EL (cell line): ENCODE data around the gene DDIT4.
"Not testable (repeated sequence)": the region's sequence is repeated elsewhere in the genome, so short reads cannot be mapped to it uniquely, and the experiment has no call there.

Experiments
- DNase-seq: peaks from one replicate; pipeline ENCODE4 v3.0.0-alpha.2; 2016

DDIT4 gene

DNA sequence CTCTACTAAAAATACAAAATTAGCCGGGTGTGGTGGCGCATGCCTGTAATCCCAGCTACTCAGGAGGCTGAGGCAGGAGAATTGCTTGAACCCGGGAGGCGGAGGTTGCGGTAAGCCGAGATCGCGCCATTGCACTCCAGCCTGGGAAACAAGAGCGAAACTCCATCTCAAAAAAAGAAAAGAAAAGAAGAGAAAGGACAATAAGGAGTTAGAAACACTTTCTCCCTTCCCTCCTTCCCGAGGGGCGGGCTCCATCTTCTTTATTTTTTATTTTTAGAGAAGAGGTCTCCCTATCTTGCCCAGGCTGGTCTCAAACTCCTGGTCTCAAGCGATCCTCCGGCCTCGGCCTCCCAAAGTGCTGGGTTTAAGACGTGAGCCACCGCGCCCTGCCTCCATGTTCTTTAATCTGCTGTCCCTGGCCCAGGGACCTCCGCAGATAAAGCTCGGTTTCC, 23.1 kb downstream of the DDIT4 start:
- not testable (repeated sequence) for DNase-seq

DNA sequence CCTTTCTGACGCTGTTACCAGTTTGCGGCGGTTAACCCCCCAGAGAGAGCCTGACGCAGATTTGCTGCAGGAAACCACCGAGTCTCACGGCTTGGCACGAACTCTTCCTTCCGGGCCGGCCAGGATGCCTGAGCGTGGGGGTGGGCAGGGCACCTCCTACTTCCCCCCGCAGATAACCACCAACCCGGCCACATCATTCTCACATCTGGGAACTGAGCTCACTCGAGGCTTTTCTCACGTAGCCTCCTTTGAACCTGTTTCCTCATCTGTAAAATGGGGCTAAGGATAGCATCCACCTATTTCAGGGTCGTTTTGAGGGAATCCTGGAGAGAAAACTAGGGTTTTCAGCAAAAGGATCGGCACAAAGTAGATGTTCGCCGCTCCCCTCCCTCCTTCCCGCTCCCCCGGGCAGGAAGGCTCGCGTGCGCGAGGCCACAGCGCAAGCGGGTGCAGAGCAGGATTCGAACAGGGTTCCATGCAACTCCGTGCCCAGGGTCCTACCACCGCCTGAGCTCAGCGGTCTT, 23.6 kb downstream of the DDIT4 start:
- DNase-seq = peak; percentile 96

DNA sequence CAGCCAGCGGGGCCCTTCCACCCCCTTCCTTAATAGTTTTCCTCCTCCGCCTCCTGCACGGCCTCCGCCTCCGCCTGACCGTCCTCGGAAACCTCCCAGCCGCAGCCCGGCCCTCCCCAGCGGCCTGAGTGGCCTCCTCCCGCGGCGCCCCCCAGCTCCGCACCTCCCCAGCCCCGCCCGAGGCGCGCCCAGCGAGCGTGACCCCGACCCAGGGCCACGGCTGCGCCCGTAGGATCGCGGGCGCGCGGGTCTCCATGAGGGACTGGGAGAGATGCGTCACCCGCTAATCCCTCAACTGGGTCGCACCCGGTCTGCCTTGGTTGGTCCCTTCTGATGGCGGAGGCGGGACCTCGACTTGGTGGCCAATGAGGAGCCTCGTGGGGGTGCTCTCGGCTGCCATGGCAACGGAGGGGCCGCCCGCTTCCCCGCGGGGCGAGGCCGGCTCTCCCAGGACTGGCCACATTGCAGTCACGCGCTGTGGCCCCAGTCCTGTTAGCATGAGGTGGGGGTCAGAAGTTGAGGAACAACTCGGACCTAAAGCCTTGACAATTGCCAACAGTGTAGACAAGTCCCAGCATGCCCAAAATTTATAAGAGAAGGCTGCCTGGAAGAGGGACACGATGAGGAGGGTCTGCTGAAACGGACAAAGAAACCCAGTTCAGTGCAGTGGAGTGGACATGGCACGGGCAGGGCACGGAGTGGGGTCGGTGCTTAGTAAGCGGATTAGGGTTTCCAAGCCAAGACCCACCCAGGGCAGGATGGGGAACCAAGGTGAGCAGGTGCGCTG, 24.3 kb downstream of the DDIT4 start:
- DNase-seq = peak; percentile 99

DNA sequence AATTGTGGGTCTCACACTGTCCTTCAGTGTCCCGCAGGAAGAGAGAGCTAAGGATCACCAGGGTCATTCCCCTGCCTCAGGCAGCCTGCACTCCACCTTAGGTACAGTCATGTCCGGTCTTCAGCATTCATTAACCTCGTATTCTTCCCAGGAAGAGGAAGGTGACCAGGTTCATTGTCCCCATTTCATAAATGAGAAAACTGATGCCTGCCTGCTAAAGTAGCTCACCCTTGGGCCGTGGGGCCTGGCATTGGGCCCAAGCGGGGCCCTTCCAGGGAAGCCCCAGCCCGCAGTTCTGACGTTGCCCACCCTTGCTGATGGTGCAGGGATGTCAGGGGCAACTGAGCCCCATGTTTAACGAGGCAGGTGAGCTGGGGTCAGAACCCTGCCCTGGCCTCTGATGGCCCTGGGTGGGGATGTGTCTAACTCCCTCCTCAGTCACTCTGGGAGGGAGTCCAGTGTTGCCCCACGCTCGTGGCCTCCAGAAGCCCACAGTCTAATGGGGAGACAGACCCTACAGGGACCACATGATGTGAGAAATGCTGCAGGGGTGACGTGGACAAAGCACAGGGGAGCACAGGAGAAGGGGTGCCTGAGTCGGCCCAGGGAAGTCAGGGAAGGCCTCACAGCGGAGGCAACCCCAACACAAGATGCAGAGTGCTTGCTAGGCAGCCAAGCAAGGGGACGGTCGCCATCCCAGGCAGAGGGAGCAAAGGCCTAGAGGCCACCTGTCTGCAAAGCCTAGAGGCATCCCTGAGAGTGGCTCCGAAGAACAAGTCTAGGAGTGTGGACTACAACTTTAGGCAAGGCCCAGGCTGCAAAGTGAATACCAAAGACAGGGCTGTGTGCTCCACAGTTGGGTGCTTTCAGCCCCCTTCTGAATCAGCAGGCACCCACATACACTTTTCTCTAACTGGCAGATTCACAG, 25.1 kb downstream of the DDIT4 start:
- DNase-seq = no peak

DNA sequence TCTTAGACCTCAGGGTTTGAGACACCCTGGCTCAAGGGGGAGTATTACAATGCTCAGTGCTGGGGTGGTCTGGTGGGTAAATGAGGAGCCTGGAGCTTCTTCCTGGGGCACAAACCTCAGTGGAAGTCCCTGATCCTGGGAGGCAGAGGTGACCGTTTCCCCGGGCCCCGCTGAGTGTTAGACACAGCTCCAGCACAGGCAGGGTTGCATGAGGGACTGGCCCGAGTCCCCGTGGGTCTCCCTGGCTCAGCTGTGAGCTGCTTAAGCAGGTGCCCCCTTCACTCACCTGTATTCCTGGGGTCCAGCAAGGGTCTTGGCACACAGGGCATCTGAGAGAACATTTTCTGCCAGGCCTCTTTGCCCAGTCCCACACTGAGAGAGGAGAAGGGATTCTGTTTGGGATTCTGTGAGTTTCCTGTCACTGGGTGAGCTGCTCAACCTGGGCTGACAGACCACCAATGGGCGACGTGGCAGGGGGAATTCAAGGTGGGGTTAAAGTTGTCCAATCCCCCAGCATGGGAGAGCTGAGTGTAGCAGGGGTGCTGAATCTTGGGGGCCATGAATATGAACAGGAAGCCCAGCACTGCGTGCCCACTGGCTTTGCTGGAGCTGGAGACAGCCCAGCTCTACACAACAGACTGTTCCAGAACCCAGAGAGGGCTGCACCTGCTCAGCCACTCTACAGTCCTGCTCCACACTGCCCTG, 29.9 kb downstream of the DDIT4 start:
- no peak for DNase-seq

DNA sequence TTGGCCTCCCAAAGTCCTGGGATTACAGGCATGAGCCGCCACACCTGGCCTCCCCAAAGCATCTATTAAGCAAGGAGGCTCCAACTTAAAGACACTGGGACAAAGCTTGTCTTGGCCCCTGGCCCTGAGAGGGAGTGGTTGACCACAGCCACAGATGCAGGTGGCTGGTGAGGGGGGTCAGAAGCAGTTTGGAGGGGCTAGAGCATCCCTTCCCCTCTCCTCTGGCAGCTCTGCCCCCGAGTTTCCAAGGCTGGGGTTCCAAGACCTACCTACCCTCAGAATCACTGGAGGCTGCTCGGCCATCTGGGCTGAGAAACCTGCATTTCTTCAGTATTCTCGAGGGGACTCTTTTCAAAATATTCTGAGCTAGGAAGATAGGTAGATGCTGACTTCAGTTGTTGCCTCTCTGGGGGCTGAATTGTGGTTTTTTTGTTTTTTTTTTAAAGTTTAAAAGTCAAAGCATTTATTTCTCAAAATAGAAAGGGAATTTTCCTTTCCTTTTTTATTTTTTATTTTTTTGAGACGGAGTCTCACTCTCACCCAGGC, 32.6 kb downstream of the DDIT4 start:
- no peak for DNase-seq

DNA sequence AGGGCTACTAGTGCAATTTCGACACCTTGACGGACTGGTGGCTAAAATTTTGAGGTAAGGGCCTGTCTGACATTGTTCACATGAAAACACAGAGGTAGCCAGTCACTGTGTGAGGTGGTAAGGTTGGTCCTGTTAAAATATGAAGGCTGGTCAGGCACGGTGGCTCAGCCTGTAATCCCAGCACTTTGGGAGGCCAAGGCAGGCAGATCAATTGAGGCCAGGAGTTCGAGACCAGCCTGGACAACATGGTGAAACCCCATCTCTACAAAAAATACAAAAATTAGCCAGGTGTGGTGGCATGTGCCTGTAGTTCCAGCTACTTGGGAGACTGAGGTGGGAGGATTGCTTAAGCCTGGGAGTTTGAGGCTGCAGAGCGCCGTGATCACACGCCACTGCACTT, 34.0 kb downstream of the DDIT4 start:
- not testable (repeated sequence) for DNase-seq

DNA sequence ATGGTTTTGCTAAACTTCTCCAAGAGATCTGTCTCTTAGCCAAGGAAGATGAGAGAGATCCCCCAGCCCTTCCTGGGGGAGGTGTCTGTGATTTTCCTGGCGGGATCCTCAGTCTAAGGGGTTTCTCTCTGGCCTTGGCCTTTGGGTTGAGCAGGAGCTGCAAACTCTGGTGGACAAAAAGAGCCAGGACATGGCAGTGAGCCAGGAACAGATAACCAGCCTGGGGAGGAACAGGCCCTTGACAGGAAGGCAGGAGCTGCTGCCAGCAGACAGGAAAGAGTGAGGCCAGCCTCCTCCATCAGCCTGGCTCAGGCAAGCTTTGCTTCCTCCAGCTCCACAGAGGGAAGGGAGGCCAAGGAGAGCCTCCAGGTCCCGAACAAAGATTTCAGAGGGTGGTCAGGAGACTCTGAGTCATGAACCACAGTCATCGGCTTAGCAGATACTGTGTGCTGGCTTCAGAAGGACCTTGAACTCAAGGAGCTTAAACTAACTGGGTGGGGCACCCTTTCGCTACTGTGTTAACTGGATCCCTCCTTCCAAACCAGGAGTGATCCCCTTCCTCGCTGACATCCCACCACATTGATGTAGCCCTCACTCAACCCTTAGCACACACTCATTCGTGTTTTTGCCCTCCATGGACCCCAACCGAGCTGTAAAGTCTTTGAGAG, 34.7 kb downstream of the DDIT4 start:
- peak; percentile 87 for DNase-seq

DNA sequence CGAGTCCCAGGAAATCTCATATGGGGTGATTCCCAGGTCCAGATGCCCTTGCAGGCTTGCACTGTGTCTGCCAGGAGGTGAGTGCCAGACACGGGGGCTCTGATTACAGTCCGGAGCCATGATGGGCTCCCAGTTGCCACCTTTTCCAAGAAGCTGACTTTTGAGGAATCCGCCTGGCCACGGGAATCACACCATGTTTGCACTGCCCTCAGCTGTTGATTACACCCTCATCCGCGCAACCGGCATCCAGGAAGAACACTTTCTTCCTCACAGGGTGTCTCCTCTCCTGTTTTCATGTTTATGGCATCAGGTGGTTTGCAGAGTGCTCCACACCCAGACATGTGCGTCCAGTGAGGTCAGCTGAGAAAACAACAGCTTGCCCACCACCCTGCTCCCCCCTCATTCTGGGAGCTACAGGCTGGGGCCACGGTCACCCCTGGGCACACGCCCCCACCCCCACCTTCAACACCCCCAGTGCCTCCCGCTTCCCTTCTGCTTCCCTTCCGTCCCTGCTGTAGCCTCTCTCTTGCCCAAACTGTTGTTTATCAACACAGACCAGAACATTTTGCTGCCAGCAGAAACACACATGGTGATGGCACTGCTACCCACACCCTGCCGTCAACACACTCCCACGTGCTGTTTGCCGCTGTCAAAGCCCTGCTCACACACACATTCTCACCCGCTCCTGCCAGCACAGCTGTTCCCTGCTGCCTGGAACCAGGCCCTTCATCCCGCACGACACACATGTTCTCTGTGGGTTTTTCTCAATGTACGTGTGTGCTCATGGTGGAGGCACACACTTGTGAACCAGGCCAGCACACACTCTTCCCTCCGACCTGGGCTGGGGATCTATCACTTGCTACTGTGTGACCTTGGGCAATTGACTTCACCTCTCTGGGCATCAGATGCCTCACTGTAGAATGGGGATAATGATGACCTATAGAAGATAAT, 35.8 kb downstream of the DDIT4 start:
- DNase-seq = no peak

DNA sequence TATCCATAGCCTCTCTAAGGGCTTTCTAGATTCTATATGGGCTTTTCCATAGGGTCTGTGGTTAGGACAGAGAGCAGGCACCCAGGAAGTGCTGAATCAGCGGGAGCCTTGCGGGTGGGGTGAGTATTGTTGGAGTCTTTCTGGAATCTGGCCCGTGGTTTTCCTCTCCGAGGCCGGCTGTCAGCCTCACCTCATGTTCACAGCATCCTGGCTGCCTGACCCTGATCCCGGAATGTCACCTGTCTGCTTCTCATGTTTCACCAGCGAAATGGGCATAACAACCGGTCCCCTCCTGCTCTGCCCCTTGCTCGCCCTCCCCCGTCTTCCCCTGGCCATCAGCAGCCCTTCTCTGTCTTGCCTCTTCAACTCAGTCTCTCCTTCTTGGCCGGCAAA, 36.5 kb downstream of the DDIT4 start:
- peak; percentile 53 for DNase-seq

DNA sequence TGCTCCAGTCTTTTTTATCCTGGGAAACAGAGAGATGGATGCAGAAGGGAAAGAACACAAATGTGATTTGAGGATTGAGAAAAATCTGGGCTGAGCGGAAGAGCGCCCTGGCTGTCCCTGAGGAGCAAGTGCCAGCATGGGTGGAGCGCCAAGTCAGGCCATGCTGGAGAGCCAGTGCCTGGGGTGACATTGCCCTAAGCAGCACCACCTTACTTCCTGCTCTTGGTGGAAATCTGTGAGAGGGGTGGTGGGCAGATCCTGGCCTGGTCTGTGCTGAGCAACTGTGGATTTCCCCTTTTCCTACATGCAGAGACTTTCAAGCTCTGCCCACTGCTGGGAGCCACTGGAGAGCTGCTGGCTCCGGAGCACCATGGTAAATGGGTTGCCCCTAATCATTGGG, 36.9 kb downstream of the DDIT4 start:
- no peak for DNase-seq

DNA sequence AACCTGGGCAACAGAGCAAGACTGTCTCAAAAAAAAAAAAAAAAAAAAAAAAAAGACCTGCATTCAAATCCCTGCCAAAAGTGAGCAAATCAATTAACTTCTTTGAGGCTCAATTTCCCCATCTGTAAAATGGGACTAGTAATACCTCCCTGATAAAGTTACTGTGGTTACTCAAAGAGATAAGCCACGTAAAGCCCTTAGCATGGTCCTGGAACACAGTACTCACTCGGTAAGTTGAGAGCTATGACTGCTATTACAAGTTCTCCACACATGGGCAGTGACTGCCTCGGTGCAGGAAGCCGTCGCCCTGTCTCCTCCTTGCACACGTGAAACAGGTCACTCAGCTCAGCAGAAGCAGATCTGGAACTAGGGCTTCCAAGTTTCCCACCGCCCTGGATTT, 37.9 kb downstream of the DDIT4 start:
- no peak for DNase-seq

DNA sequence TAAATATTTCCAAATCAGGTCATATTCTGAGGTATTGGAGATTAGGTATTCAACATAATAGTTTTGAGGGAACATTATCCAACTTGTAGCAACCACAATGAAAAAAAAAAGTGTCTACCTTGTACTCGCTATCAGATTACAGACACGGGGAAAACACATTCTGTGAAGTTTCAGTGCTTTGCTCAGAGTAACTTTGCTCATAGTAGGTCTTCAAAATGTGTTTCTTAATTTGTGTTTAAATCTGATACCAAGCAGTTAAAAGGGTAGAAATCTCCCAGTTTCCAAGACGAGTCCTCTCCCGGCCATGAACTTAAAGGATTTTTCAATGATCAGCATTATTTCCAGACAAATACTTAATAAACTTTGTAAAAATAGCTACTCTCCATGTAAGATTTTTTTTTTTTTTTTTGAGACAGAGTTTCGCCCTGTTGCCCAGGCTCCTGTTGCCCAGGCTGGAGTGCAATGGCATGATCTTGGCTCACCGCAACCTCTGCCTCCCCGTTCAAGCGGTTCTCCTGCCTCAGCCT, 39.2 kb downstream of the DDIT4 start:
- no peak for DNase-seq

DNA sequence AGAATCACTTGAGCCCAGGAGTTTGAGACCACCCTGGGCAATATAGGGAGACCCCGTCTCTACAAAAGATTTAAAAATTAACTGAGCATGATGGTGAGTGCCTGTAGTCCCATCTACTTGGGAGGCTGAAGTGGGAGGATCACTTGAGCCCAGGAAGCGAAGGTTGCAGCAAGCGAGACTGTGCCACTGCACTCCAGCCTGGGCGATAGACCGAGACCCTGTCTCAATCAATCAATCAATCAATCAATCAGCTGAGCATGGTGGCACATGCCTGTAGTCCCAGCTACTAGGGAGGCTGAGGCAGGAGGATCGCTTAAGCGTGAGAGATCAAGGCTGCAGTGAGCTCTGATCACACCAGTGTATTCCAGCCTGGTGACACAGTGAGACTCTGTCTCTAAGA, 40.5 kb downstream of the DDIT4 start:
- no peak for DNase-seq

DNA sequence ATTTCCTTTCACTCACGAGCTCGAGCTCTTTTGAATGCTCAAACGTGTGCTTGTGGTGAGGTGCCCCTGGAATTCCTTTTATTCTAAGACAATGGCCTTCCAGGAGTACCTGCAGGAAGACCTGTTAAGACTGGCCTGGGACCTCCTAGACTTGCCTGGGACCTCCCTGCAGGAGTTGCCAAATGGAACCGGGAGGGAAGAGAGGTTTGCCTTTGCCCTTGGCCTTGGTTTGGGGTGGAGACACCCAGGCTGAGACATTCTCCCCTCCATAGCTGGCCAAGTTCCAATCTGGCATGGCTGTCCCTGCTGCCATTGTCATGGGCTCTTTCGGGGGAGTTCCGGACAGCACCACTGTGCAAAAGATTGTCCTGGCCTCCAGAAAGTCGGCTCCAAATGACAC, 41.3 kb downstream of the DDIT4 start:
- no peak for DNase-seq

DNA sequence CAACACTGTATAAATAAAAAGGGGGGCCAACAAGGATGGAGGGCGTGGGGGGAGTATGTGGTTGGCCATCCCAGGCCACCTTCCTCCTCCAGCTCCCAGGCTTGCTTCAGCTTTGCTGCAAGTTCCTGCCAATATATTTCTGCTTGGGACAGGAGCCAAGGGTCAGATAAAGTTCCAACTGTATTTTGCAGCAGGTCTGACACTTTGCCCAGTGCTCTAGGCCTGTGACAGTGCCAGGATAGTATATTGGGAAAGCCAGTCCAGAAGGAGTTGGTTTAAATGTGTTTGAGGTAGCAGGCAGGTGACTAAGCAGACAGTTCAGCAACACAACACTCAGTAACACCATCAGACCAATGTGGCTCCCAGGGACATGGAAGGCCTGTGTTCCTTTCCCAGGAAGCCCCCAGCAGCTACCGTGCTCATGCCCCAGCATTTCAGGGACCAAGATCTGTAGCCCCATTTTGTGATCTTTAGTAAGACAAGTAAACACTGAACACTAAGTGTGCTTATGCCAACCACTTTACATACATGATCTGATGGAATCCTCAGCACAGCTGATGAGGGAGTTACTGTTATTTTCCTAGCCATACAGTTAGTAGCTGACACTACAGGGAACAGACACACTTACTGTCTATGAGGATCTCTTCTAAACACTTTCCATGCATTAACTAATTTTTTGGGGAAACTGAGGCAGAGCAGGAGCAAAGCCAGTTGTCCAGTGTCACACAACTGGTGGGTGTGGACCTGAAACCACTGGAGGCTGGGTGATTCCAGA, 42.1 kb downstream of the DDIT4 start:
- DNase-seq = no peak

DNA sequence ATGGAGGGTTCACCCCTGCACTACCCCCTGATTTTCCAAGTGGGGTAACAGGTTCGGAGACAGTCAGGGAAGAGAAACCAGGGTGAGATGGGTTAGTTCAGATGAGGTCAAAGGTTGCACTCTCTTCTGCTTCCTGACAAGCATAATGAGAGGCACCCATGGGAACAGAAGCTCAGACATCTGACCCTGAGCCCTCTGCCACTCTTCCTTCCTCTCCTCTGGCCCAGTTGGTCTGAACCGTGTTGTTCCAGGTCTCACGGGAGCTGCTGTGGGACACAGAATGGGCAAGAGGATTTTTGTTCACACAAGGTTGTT, 42.6 kb downstream of the DDIT4 start:
- DNase-seq = no peak

DNA sequence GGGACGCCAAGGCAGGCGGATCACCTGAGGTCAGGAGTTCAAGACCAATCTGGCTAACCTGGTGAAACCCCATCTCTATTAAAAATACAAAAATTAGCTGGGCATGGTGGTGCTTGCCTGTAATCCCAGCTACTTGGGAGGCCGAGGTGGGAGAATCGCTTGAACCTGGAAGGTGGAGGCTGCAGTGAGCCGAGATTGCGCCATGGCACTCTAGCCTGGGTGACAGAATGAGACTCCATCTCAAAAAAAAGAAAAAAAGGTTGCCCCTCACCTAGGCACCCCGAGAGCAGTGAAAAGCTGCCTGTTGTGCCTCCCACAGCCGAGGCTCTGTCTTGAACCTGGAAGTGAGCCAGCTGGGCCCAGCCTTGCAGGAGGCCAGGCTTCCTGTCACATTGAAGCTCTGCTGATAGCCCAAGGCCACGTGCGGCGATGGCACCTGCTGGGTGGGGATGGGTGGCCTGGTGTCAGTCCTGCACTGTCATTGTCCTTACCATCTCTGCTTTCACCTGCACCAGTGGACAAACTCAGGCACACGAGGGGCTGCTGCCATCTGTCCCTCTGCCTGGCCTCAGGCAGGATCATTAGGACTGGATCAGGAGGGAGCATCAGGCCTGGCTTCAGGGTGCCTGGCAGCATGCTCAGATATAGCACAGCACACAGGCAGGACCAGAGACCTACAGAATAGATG, 43.2 kb downstream of the DDIT4 start:
- DNase-seq = no peak
